Effector memory CD8-positive, alpha-beta T cell (primary cell): Measurements from ENCODE around the gene SF3B5.
A peak's percentile ranks its signal among the peaks of the same experiment; 100 is the strongest.

Experiments
- ATAC-seq: fragments of 150-1000 bp; cut with Tn5 transposase; replicated peaks from 2 replicates; pipeline ENCODE4 v1.10.0; 2021; ENCODE audit warnings: mild to moderate bottlenecking, moderate library complexity
- DNase-seq, 3 experiments: peaks; one replicate each; pipeline ENCODE4 v3.0.0; 2021
- H3K27ac Mint-ChIP-seq, 2 donors: one replicate each; pipeline ENCODE4 v1.8.0; 2022; ENCODE audit warnings: mild to moderate bottlenecking in 2 of 2, mixed read lengths in 2 of 2, moderate library complexity in 2 of 2
- H3K27me3 Mint-ChIP-seq, 2 donors: one replicate each; pipeline ENCODE4 v1.8.0; 2022; ENCODE audit warnings: mixed read lengths in 2 of 2
- H3K36me3 Mint-ChIP-seq: one replicate; pipeline ENCODE4 v1.8.0; 2022; ENCODE audit warnings: mild to moderate bottlenecking, moderate library complexity, mixed read lengths; ENCODE audit not compliant: insufficient read depth
- H3K4me1 Mint-ChIP-seq, 2 donors: one replicate each; pipeline ENCODE4 v1.8.0; 2022; ENCODE audit warnings: low read depth in 2 of 2, mixed read lengths in 2 of 2
- H3K4me3 Mint-ChIP-seq, 2 donors: one replicate each; pipeline ENCODE4 v1.8.0; 2022; ENCODE audit warnings: mild to moderate bottlenecking in 2 of 2, mixed read lengths in 2 of 2, moderate library complexity in 2 of 2
- H3K9me3 Mint-ChIP-seq, 2 donors: one replicate each; pipeline ENCODE4 v1.8.0; 2022; ENCODE audit warnings: mixed read lengths in 2 of 2

Gene SF3B5

GRCh38 chr6:144129469-144129868, 34.1 kb upstream of the SF3B5 start:
- H3K27me3 Mint-ChIP-seq = peaks cover 8 to 14% of the 10 kb centered on the region in 2 donors
- ATAC-seq = no peak
- no peaks in the 10 kb centered on the region for H3K36me3 Mint-ChIP-seq
- H3K9me3 Mint-ChIP-seq = no peaks in the 10 kb centered on the region
- peaks cover 0 to 9% of the 10 kb centered on the region in 2 donors for H3K4me1 Mint-ChIP-seq
- H3K27ac Mint-ChIP-seq = no peak overlapping the region
- H3K4me3 Mint-ChIP-seq = no peak overlapping the region
- DNase-seq = no peak

- Mint-ChIP-seq H3K36me3 (no peaks in the 10 kb centered on the region), H3K4me3 (no peak overlapping the region), H3K27me3 (peaks cover 8 to 14% of the 10 kb centered on the region in 2 donors), H3K4me1 (peaks cover 0 to 22% of the 10 kb centered on the region in 2 donors), H3K27ac (no peak overlapping the region), H3K9me3 (no peaks in the 10 kb centered on the region)
- ATAC-seq (no peak), DNase-seq (no peak)
These were observed 31.7 kb upstream of the SF3B5 start for GRCh38 chr6:144127097-144127496.

GRCh38 chr6:144123836-144124235, 28.5 kb upstream of the SF3B5 start:
- peak overlapping the region in 1 of 2 donors; percentile 84 for H3K27ac Mint-ChIP-seq
- H3K27me3 Mint-ChIP-seq = peaks cover 2 to 6% of the 10 kb centered on the region in 2 donors
- H3K4me1 Mint-ChIP-seq = peaks cover 0 to 12% of the 10 kb centered on the region in 2 donors
- no peaks in the 10 kb centered on the region for H3K9me3 Mint-ChIP-seq
- ATAC-seq (no peak), DNase-seq (no peak)
- no peaks in the 10 kb centered on the region for H3K36me3 Mint-ChIP-seq
- H3K4me3 Mint-ChIP-seq = no peak overlapping the region

GRCh38 chr6:144123421-144123820, 28.0 kb upstream of the SF3B5 start:
- Mint-ChIP-seq H3K9me3 (no peaks in the 10 kb centered on the region), H3K36me3 (no peaks in the 10 kb centered on the region), H3K27me3 (peaks cover 0 to 2% of the 10 kb centered on the region in 2 donors), H3K27ac (peak overlapping the region in 1 of 2 donors; percentile 84), H3K4me3 (no peak overlapping the region), H3K4me1 (peaks cover 0 to 12% of the 10 kb centered on the region in 2 donors)
- DNase-seq (no peak), ATAC-seq (no peak)

GRCh38 chr6:144122861-144123260, 27.5 kb upstream of the SF3B5 start:
- Mint-ChIP-seq H3K9me3 (no peaks in the 10 kb centered on the region), H3K36me3 (no peaks in the 10 kb centered on the region), H3K4me3 (no peak overlapping the region), H3K27ac (no peak overlapping the region), H3K27me3 (no peaks in the 10 kb centered on the region), H3K4me1 (peaks cover 0 to 12% of the 10 kb centered on the region in 2 donors)
- ATAC-seq (no peak), DNase-seq (no peak)

GRCh38 chr6:144119376-144119775, 24.0 kb upstream of the SF3B5 start:
- Mint-ChIP-seq H3K36me3 (no peaks in the 10 kb centered on the region), H3K4me1 (peaks cover 0 to 12% of the 10 kb centered on the region in 2 donors), H3K9me3 (no peaks in the 10 kb centered on the region), H3K27me3 (no peaks in the 10 kb centered on the region), H3K4me3 (no peak overlapping the region), H3K27ac (no peak overlapping the region)
- ATAC-seq (no peak), DNase-seq (no peak)

- no peaks in the 10 kb centered on the region for H3K4me1 Mint-ChIP-seq
- H3K27ac Mint-ChIP-seq = no peak overlapping the region
- H3K4me3 Mint-ChIP-seq = no peak overlapping the region
- H3K27me3 Mint-ChIP-seq = no peaks in the 10 kb centered on the region
- no peak for ATAC-seq
- DNase-seq = no peak
- no peaks in the 10 kb centered on the region for H3K9me3 Mint-ChIP-seq
- H3K36me3 Mint-ChIP-seq = no peaks in the 10 kb centered on the region
These were observed 19.8 kb upstream of the SF3B5 start for GRCh38 chr6:144115219-144115618.

GRCh38 chr6:144113366-144113765, 18.0 kb upstream of the SF3B5 start:
- Mint-ChIP-seq H3K4me1 (no peaks in the 10 kb centered on the region), H3K9me3 (no peaks in the 10 kb centered on the region), H3K36me3 (no peaks in the 10 kb centered on the region), H3K4me3 (no peak overlapping the region), H3K27ac (no peak overlapping the region), H3K27me3 (no peaks in the 10 kb centered on the region)
- DNase-seq (no peak), ATAC-seq (no peak)

GRCh38 chr6:144110210-144110609, 14.8 kb upstream of the SF3B5 start:
- DNase-seq = no peak
- Mint-ChIP-seq H3K4me1 (peaks cover 0 to under 1% of the 10 kb centered on the region in 2 donors), H3K4me3 (no peak overlapping the region), H3K36me3 (no peaks in the 10 kb centered on the region), H3K27me3 (no peaks in the 10 kb centered on the region), H3K9me3 (no peaks in the 10 kb centered on the region), H3K27ac (peak overlapping the region in 1 of 2 donors; percentile 42)
- ATAC-seq = no peak

GRCh38 chr6:144106206-144106605, 10.8 kb upstream of the SF3B5 start:
- Mint-ChIP-seq H3K36me3 (no peaks in the 10 kb centered on the region), H3K27me3 (no peaks in the 10 kb centered on the region), H3K4me3 (no peak overlapping the region), H3K9me3 (no peaks in the 10 kb centered on the region), H3K4me1 (peaks cover 2 to 4% of the 10 kb centered on the region in 2 donors), H3K27ac (peak overlapping the region in 1 of 2 donors; percentile 2)
- no peak for ATAC-seq
- DNase-seq = no peak

- Mint-ChIP-seq H3K27ac (no peak overlapping the region), H3K4me1 (peaks cover 2 to 4% of the 10 kb centered on the region in 2 donors)
- peak; percentile 95 for ATAC-seq
These were observed 9.6 kb upstream of the SF3B5 start for GRCh38 chr6:144104898-144105487.

GRCh38 chr6:144104488-144104887, 9.1 kb upstream of the SF3B5 start:
- Mint-ChIP-seq H3K27ac (no peak overlapping the region), H3K36me3 (no peaks in the 10 kb centered on the region), H3K27me3 (no peaks in the 10 kb centered on the region), H3K4me3 (no peak overlapping the region), H3K4me1 (peaks cover 2 to 4% of the 10 kb centered on the region in 2 donors), H3K9me3 (no peaks in the 10 kb centered on the region)
- ATAC-seq (no peak), DNase-seq (no peak)

More at GRCh38 chr6:144104898-144105487, 9.6 kb upstream of the SF3B5 start:
- Mint-ChIP-seq H3K36me3 (no peaks in the 10 kb centered on the region), H3K9me3 (no peaks in the 10 kb centered on the region), H3K4me3 (no peak overlapping the region), H3K27me3 (no peaks in the 10 kb centered on the region)
- DNase-seq = peak; percentile 55 to 72 (median 58)

GRCh38 chr6:144103026-144103563, 7.7 kb upstream of the SF3B5 start:
- Mint-ChIP-seq H3K4me1 (peaks cover 2 to 4% of the 10 kb centered on the region in 2 donors), H3K27ac (no peak overlapping the region), H3K27me3 (no peaks in the 10 kb centered on the region), H3K9me3 (no peaks in the 10 kb centered on the region), H3K36me3 (no peaks in the 10 kb centered on the region), H3K4me3 (no peak overlapping the region)
- DNase-seq (no peak), ATAC-seq (no peak)

- DNase-seq (no peak), ATAC-seq (no peak)
- Mint-ChIP-seq H3K4me3 (no peak overlapping the region), H3K27ac (no peak overlapping the region), H3K27me3 (no peaks in the 10 kb centered on the region), H3K36me3 (peaks cover 25% of the 10 kb centered on the region), H3K4me1 (peaks cover 10 to 13% of the 10 kb centered on the region in 2 donors), H3K9me3 (no peaks in the 10 kb centered on the region)
These were observed 3.6 kb upstream of the SF3B5 start for GRCh38 chr6:144098993-144099392.
